DND-41 (cell line): ENCODE results near the gene CALCA.

ENCODE experiments used
- ATAC-seq: fragments of 200-7000 bp; cut with Tn5 transposase; 3 replicates; pipeline ENCODE4 v1.9.1; 2021; ENCODE audit warnings: low read depth; ENCODE audit not compliant: insufficient read depth
- DNase-seq: peaks from one replicate; pipeline ENCODE4 v3.0.0-alpha.2; 2020
- H2AFZ ChIP-seq: 2 replicates; pipeline ENCODE4 v1.6.0; 2012; ENCODE audit warnings: low read depth, low read length
- H3K27ac ChIP-seq: 2 replicates; pipeline ENCODE4 v1.5.1; 2012; ENCODE audit warnings: low read length, inconsistent platforms
- H3K27me3 ChIP-seq: fragments of 200-600 bp; sonication (generic); 2 replicates; pipeline ENCODE4 v1.6.0; 2012; ENCODE audit warnings: low read length, mild to moderate bottlenecking, inconsistent platforms; ENCODE audit not compliant: insufficient read depth, poor library complexity
- H3K36me3 ChIP-seq: 2 replicates; pipeline ENCODE4 v1.5.1; 2012; ENCODE audit warnings: low read length, inconsistent platforms; ENCODE audit not compliant: insufficient read depth
- H3K4me1 ChIP-seq: 2 replicates; pipeline ENCODE4 v1.5.1; 2012; ENCODE audit warnings: mild to moderate bottlenecking, low read length; ENCODE audit not compliant: insufficient read depth
- H3K4me2 ChIP-seq: 2 replicates; pipeline ENCODE4 v1.6.0; 2012; ENCODE audit warnings: mild to moderate bottlenecking, moderate library complexity, low read length, inconsistent platforms; ENCODE audit not compliant: insufficient read depth
- H3K4me3 ChIP-seq, 2 experiments: fragments of 200-600 bp in 1 of 2; shearing (Covaris generic) in 1 of 2; 2 replicates each; pipeline ENCODE4 v1.5.1; 2012 to 2016; ENCODE audit warnings: inconsistent platforms in 2 of 2, low read length in 2 of 2, mild to moderate bottlenecking in 2 of 2, low read depth in 1 of 2, moderate library complexity in 1 of 2
- H3K79me2 ChIP-seq: 2 replicates; pipeline ENCODE4 v1.6.0; 2012; ENCODE audit warnings: low read length, inconsistent platforms; ENCODE audit not compliant: insufficient read depth
- H3K9ac ChIP-seq: 2 replicates; pipeline ENCODE4 v1.6.0; 2012; ENCODE audit warnings: low read depth, mild to moderate bottlenecking, inconsistent platforms, low read length, moderate library complexity
- H3K9me3 ChIP-seq: 2 replicates; pipeline ENCODE4 v1.5.1; 2012; ENCODE audit warnings: low read length, moderate library complexity, mild to moderate bottlenecking, inconsistent platforms; ENCODE audit not compliant: insufficient read depth, severe bottlenecking
- H4K20me1 ChIP-seq: 2 replicates; pipeline ENCODE4 v1.6.0; 2012; ENCODE audit warnings: low read length; ENCODE audit not compliant: insufficient read depth
- EZH2 ChIP-seq: IDR thresholded peaks from 3 replicates; pipeline ENCODE4 v1.6.1; 2012; ENCODE audit warnings: borderline replicate concordance, low read depth, mild to moderate bottlenecking, moderate library complexity, low read length, inconsistent platforms; ENCODE audit not compliant: severe bottlenecking
- TF ChIP-seq, protein P1 (sequence below): IDR thresholded peaks from 2 replicates; pipeline ENCODE4 v1.5.1; 2012; ENCODE audit warnings: borderline replicate concordance, low read length, moderate library complexity, mild to moderate bottlenecking; ENCODE audit not compliant: poor library complexity, severe bottlenecking; ENCODE audit errors: extremely low read depth

Gene CALCA

DNA sequence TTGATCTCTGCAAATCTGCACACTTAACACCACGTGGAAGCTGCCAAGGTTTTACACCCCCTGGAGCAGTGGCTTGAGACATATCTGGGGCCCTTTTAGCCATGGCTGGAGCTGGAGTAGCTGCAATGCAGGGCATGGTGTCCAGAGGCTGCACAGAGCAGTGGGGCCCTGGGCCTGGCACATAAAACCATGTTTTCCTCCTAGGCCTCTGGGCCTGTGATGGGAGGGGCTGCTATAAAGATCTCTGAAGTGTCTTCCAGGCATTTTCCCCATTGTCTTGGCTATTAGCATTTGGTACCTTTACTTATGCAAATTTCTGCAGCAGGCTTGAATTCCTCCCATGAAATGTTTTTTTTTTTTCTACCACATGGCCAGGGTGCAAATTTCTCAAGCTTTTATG, 33.2 kb downstream of the CALCA start:
- Histone ChIP-seq H3K4me3 (no peak overlapping the region), H3K36me3 (no peaks in the 10 kb centered on the region), H3K9me3 (peaks cover 2% of the 10 kb centered on the region), H3K27ac (no peak overlapping the region), H3K4me2 (no peak overlapping the region), H3K4me1 (no peaks in the 10 kb centered on the region), H4K20me1 (no peaks in the 10 kb centered on the region), H2AFZ (no peak overlapping the region), H3K27me3 (no peaks in the 10 kb centered on the region), H3K79me2 (no peaks in the 10 kb centered on the region), H3K9ac (no peak overlapping the region)
- TF ChIP-seq, protein P1, sequence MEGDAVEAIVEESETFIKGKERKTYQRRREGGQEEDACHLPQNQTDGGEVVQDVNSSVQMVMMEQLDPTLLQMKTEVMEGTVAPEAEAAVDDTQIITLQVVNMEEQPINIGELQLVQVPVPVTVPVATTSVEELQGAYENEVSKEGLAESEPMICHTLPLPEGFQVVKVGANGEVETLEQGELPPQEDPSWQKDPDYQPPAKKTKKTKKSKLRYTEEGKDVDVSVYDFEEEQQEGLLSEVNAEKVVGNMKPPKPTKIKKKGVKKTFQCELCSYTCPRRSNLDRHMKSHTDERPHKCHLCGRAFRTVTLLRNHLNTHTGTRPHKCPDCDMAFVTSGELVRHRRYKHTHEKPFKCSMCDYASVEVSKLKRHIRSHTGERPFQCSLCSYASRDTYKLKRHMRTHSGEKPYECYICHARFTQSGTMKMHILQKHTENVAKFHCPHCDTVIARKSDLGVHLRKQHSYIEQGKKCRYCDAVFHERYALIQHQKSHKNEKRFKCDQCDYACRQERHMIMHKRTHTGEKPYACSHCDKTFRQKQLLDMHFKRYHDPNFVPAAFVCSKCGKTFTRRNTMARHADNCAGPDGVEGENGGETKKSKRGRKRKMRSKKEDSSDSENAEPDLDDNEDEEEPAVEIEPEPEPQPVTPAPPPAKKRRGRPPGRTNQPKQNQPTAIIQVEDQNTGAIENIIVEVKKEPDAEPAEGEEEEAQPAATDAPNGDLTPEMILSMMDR = no peak
- TF ChIP-seq EZH2 = no peak
- ATAC-seq (no peak), DNase-seq (no peak)

DNA sequence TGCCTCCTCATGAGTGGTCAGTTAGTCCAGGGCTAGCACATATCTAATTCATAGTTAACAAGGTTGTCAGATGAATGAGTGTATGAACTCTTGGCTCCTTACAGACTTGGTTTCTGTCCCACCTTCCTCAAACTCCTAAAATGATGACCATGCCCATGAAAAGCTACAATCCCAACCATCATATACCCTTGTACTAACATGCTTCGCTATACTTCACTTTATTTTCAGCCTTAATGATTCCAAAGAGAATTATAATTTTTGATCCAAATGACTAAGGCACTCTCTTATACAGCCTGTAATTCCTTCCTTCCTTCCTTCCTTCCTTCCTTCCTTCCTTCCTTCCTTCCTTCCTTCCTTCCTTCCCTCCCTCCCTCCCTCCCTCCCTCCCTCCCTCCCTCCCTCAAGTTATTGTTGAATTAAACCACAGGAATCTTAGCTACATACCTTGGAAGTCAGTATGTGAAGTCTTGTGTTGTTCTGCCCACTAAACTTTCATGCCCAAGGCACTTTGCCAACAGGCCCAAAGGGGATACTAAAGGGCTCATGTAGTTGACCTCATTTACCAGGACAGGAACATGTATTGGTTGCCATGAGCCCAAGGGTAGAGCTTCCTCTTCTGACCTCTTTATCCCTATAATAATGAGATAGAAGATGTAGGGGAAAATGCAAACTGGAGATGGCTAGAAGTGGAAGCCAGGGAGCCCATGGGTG, 37.4 kb downstream of the CALCA start:
- ATAC-seq (no peak), DNase-seq (no peak)
- Histone ChIP-seq H3K27ac (no peak overlapping the region), H4K20me1 (no peaks in the 10 kb centered on the region), H3K79me2 (no peaks in the 10 kb centered on the region), H3K27me3 (no peaks in the 10 kb centered on the region), H3K4me3 (no peak overlapping the region), H3K4me1 (no peaks in the 10 kb centered on the region), H2AFZ (no peak overlapping the region), H3K36me3 (no peaks in the 10 kb centered on the region), H3K4me2 (no peak overlapping the region), H3K9ac (no peak overlapping the region), H3K9me3 (peaks cover 2% of the 10 kb centered on the region)
- TF ChIP-seq, protein P1 = no peak
- TF ChIP-seq EZH2 = no peak

DNA sequence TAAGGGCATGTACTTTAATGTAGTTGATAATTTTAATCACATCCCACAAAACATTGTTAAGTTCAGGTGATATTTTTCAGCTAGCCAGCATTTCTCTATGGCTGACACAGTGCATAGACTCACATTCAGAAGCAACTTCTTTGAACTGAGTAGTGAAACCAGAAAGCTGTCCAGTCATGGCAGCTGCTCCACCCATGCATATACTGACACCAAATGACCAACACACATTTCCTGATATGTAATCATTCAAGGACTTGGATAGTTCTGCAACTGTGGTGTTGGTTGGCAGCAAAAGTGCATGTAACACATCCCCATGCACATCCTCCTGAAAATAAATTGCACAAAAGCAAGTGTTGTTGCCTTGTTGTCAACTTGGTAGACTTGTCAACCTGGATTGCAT, 39.7 kb downstream of the CALCA start:
- no peaks in the 10 kb centered on the region for H3K36me3 ChIP-seq
- TF ChIP-seq EZH2 = no peak
- TF ChIP-seq, protein P1 = no peak
- no peak overlapping the region for H3K27ac ChIP-seq
- no peak overlapping the region for H3K4me2 ChIP-seq
- peaks cover 2% of the 10 kb centered on the region for H3K9me3 ChIP-seq
- H3K79me2 ChIP-seq = no peaks in the 10 kb centered on the region
- H2AFZ ChIP-seq = no peak overlapping the region
- ATAC-seq = no peak
- no peak overlapping the region for H3K4me3 ChIP-seq
- H3K4me1 ChIP-seq = no peaks in the 10 kb centered on the region
- no peaks in the 10 kb centered on the region for H4K20me1 ChIP-seq
- DNase-seq = no peak
- no peak overlapping the region for H3K9ac ChIP-seq
- H3K27me3 ChIP-seq = no peaks in the 10 kb centered on the region

GRCh38 chr11:14930369-14930768, 41.8 kb downstream of the CALCA start:
- Histone ChIP-seq H2AFZ (no peak overlapping the region), H3K36me3 (no peaks in the 10 kb centered on the region), H3K27me3 (peaks cover 2% of the 10 kb centered on the region), H3K9me3 (peaks cover 2% of the 10 kb centered on the region), H3K4me3 (no peak overlapping the region), H3K27ac (no peak overlapping the region), H3K9ac (no peak overlapping the region), H3K79me2 (no peaks in the 10 kb centered on the region), H3K4me1 (no peaks in the 10 kb centered on the region), H4K20me1 (no peaks in the 10 kb centered on the region), H3K4me2 (no peak overlapping the region)
- no peak for ATAC-seq
- TF ChIP-seq, protein P1 = no peak
- TF ChIP-seq EZH2 = no peak
- DNase-seq = no peak
